CD4-positive, alpha-beta T cell (primary cell): Measurements from ENCODE around the gene ZNF423. TPM values are rescaled to one million over a fixed set of nuclear protein-coding genes. Genes with fewer than 3 reads are reported as not detected.

Experiments used
- ATAC-seq: fragments of 200-7000 bp; cut with Tn5 transposase; one replicate; pipeline ENCODE4 v1.10.0; 2022; ENCODE audit warnings: mild to moderate bottlenecking; ENCODE audit not compliant: poor library complexity
- CTCF ChIA-PET: fragments of 350-600 bp; sonication (Branson Sonifier 250); formaldehyde crosslinking; loops from one replicate; lab custom pipeline; 2021; ENCODE audit warnings: antibody characterized with exemption, inconsistent platforms; lab: Charles Lee
- POLR2A ChIA-PET: fragments of 350-600 bp; sonication (Branson Sonifier 250); formaldehyde crosslinking; loops from one replicate; lab custom pipeline; 2021; ENCODE audit warnings: antibody characterized with exemption, inconsistent platforms; lab: Charles Lee
- DNase-seq, 14 experiments: peaks; one replicate each; pipeline ENCODE4 v3.0.0-alpha.2; 2013 to 2020; ENCODE audit warnings: mixed read lengths in 2 of 14
- H3K27ac ChIP-seq, 2 donors: one replicate each; pipeline versions ENCODE4 v1.5.1 to v1.7.0; 2013; ENCODE audit warnings: low read length in 2 of 2, low read depth in 1 of 2, mild to moderate bottlenecking in 1 of 2
- H3K27me3 ChIP-seq, 2 experiments: 1 replicate in 1 of 2; 2 replicates in 1 of 2; pipeline versions ENCODE4 v1.6.1 to v1.7.0; 2013; ENCODE audit warnings: low read length in 2 of 2, control low read depth in 1 of 2, mild to moderate bottlenecking in 1 of 2, moderate library complexity in 1 of 2; ENCODE audit not compliant: insufficient read depth in 2 of 2, control insufficient read depth in 1 of 2
- H3K36me3 ChIP-seq: one replicate; pipeline ENCODE4 v1.6.1; 2013; ENCODE audit warnings: low read length, control low read depth; ENCODE audit not compliant: insufficient read depth
- H3K4me1 ChIP-seq: one replicate; pipeline ENCODE4 v1.6.1; 2013; ENCODE audit warnings: low read length, control low read depth; ENCODE audit not compliant: insufficient read depth
- H3K4me3 ChIP-seq: one replicate; pipeline ENCODE4 v1.5.1; 2013; ENCODE audit warnings: mild to moderate bottlenecking, low read length, moderate library complexity
- H3K9me3 ChIP-seq, 2 experiments: 1 replicate in 1 of 2; 2 replicates in 1 of 2; pipeline versions ENCODE4 v1.6.1 to v1.7.0; 2013; ENCODE audit warnings: low read length in 2 of 2, mild to moderate bottlenecking in 2 of 2, control low read depth in 1 of 2, moderate library complexity in 1 of 2; ENCODE audit not compliant: control insufficient read depth in 1 of 2, insufficient read depth in 1 of 2
- H3K27ac Mint-ChIP-seq: one replicate; pipeline ENCODE4 v1.8.0; 2020; ENCODE audit warnings: mixed read lengths
- H3K27me3 Mint-ChIP-seq: one replicate; pipeline ENCODE4 v1.8.0; 2021; ENCODE audit warnings: mixed read lengths
- H3K36me3 Mint-ChIP-seq: one replicate; pipeline ENCODE4 v1.8.0; 2021; ENCODE audit warnings: low read depth, mixed read lengths
- H3K4me1 Mint-ChIP-seq: one replicate; pipeline ENCODE4 v1.8.0; 2021; ENCODE audit warnings: low read depth, mixed read lengths
- H3K4me3 Mint-ChIP-seq: one replicate; pipeline ENCODE4 v1.8.0; 2020; ENCODE audit warnings: mild to moderate bottlenecking, mixed read lengths
- H3K9me3 Mint-ChIP-seq: one replicate; pipeline ENCODE4 v1.8.0; 2020; ENCODE audit warnings: mixed read lengths
- CTCF ChIP-seq: fragments of 200-600 bp; IDR thresholded peaks from one replicate; pipeline ENCODE4 v1.8.0; 2022; ENCODE audit warnings: antibody characterized with exemption, mild to moderate bottlenecking
- intact Hi-C, 2 experiments: fragments of 100-400 bp; cut with DNase I in 1 of 2; cut with micrococcal nuclease in 1 of 2; formaldehyde crosslinking; loops; one replicate each; pipeline versions ENCODE4 v1.15.1 to v1.9.0; 2023 to 2025; cut with DNase I, micrococcal nuclease
- total RNA-seq, 174 experiments: library from RNA in 2 of 174; stranded (reverse) in 2 of 174; gene quantifications; one replicate each; pipeline ENCODE4 v1.2.3 and lab custom pipeline; 2021 to 2026

ZNF423 gene
- total RNA-seq, 2 experiments from 2014 or later = not detected

GRCh38 chr16:49527611-49528010 is 328.3 kb downstream of the ZNF423 start:
- Mint-ChIP-seq H3K9me3 (no peaks in the 10 kb centered on the region), H3K4me1 (peaks cover 23% of the 10 kb centered on the region), H3K4me3 (peak overlapping the region; percentile 93), H3K36me3 (no peaks in the 10 kb centered on the region), H3K27me3 (no peaks in the 10 kb centered on the region), H3K27ac (peak overlapping the region; percentile 95)
- intact Hi-C loops = no loop called here
- no peak for DNase-seq
- Histone ChIP-seq H3K27me3 (no peaks in the 10 kb centered on the region), H3K36me3 (no peaks in the 10 kb centered on the region), H3K9me3 (no peaks in the 10 kb centered on the region), H3K27ac (no peak overlapping the region), H3K4me3 (peak overlapping the region; percentile 52), H3K4me1 (peaks cover 8% of the 10 kb centered on the region)
- ChIA-PET POLR2A (interaction anchor here (1.0 kb wide), 1 partner anchor 39 kb away, joined by 4 read pairs; no protein-coding TSS in a partner anchor), CTCF (no interaction called here)
- ATAC-seq = no peak
- no peak for TF ChIP-seq CTCF

- ChIA-PET CTCF (no interaction called here), POLR2A (no interaction called here)
- TF ChIP-seq CTCF = no peak
- Mint-ChIP-seq H3K36me3 (no peaks in the 10 kb centered on the region), H3K27me3 (no peaks in the 10 kb centered on the region), H3K4me1 (peaks cover 23% of the 10 kb centered on the region), H3K9me3 (no peaks in the 10 kb centered on the region), H3K4me3 (no peak overlapping the region), H3K27ac (no peak overlapping the region)
- Histone ChIP-seq H3K9me3 (no peaks in the 10 kb centered on the region), H3K4me3 (no peak overlapping the region), H3K27me3 (no peaks in the 10 kb centered on the region), H3K4me1 (peaks cover 8% of the 10 kb centered on the region), H3K27ac (no peak overlapping the region), H3K36me3 (no peaks in the 10 kb centered on the region)
- no peak for ATAC-seq
- DNase-seq = no peak
- intact Hi-C loops = no loop called here
These were observed 329.0 kb downstream of the ZNF423 start for GRCh38 chr16:49526860-49527365.

- Histone ChIP-seq H3K9me3 (no peaks in the 10 kb centered on the region), H3K36me3 (no peaks in the 10 kb centered on the region), H3K27ac (no peak overlapping the region), H3K27me3 (no peaks in the 10 kb centered on the region), H3K4me3 (no peak overlapping the region), H3K4me1 (peaks cover 8% of the 10 kb centered on the region)
- H3K4me3 Mint-ChIP-seq = no peak overlapping the region
- peaks cover 18% of the 10 kb centered on the region for H3K4me1 Mint-ChIP-seq
- H3K36me3 Mint-ChIP-seq = no peaks in the 10 kb centered on the region
- ATAC-seq (no peak), DNase-seq (no peak)
- ChIA-PET CTCF (no interaction called here), POLR2A (no interaction called here)
- intact Hi-C loops = no loop called here
- H3K27ac Mint-ChIP-seq = no peak overlapping the region
- H3K9me3 Mint-ChIP-seq = no peaks in the 10 kb centered on the region
- no peaks in the 10 kb centered on the region for H3K27me3 Mint-ChIP-seq
- no peak for TF ChIP-seq CTCF
These were observed 331.0 kb downstream of the ZNF423 start for GRCh38 chr16:49524947-49525315.
